ENCODE data around the gene RAD51AP1.
"Not testable (repeated sequence)": the region's sequence is repeated elsewhere in the genome, so short reads cannot be mapped to it uniquely, and the experiment has no call there.

- not testable (repeated sequence) for TF ChIP-seq CTCF (IDR thresholded peaks at IDR 0.05; ENCODE audit: low read depth, low read length); POLR2A (IDR thresholded peaks at IDR 0.05; ENCODE audit: extremely low read depth, insufficient read length); MAX (IDR thresholded peaks at IDR 0.05; ENCODE audit: low read depth, low read length)
Measured at GRCh38 chr12:4509269-4509668, 29.4 kb upstream of the RAD51AP1 start.

Data from NB4 (cell line).